ENCODE measurements around the gene ZNF296. TPM values are rescaled to one million over a fixed set of nuclear protein-coding genes. Genes with fewer than 3 reads are reported as not detected.

The ZNF296 gene
- total and polyA plus RNA-seq, 2 of the 13 experiments (the other 11 are each of a cell fraction or from before 2014, with no cell fraction given) = 0.26 to 0.62 TPM

GRCh38 chr19:45092747-45093678, 16.7 kb upstream of the ZNF296 start, which contains the start of gene PPP1R37 (continued):
- TF ChIP-seq ZNF503 (CRISPR knock-in tag; IDR thresholded peaks at IDR 0.05) (no peak), IKZF4 (CRISPR knock-in tag; IDR thresholded peaks at IDR 0.05; ENCODE audit: borderline replicate concordance, low read depth, not compliant biosample characterization) (peak; percentile 29), ATF3 (CRISPR knock-in tag; IDR thresholded peaks at IDR 0.05) (no peak), HOXA7 (CRISPR knock-in tag; IDR thresholded peaks at IDR 0.05) (no peak; the same call in 1 of the 2 replicates), ZNF563 (CRISPR knock-in tag; IDR thresholded peaks at IDR 0.05) (no peak), JARID2 (CRISPR knock-in tag; IDR thresholded peaks at IDR 0.05; ENCODE audit: insufficient replicate concordance) (no peak), ETV6 (CRISPR knock-in tag; conservative IDR thresholded peaks at IDR 0.05) (no peak; the same call in 1 of the 2 replicates), SNAPC2 (CRISPR knock-in tag; IDR thresholded peaks at IDR 0.05) (no peak), FOXP1 (IDR thresholded peaks at IDR 0.05) (no peak), FOXP1 (CRISPR knock-in tag; IDR thresholded peaks at IDR 0.05) (no peak), TBP (CRISPR knock-in tag; IDR thresholded peaks at IDR 0.05) (no peak), ZNF282 (IDR thresholded peaks at IDR 0.05; ENCODE audit: partially characterized antibody) (no peak), CHD2 (IDR thresholded peaks at IDR 0.05; ENCODE audit: low read depth, low read length) (no peak), MLLT10 (CRISPR knock-in tag; IDR thresholded peaks at IDR 0.05) (no peak), ERF (CRISPR knock-in tag; IDR thresholded peaks at IDR 0.05) (peak; percentile 92), ZNF547 (CRISPR knock-in tag; IDR thresholded peaks at IDR 0.05) (0 out of 2 replicates have a peak, but pooled peaks have one; percentile 6), ZZZ3 (CRISPR knock-in tag; IDR thresholded peaks at IDR 0.05; ENCODE audit: borderline replicate concordance) (peak; percentile 39; the same call in 1 of the 2 replicates), EZH2 (conservative IDR thresholded peaks at IDR 0.05; ENCODE audit: low read depth, low read length) (no peak), FOXM1 (CRISPR knock-in tag; IDR thresholded peaks at IDR 0.05) (no peak), HNRNPLL (IDR thresholded peaks at IDR 0.05; ENCODE audit: low read depth, low read length, poor library complexity, severe bottlenecking) (peak; percentile 80), ZMAT3 (CRISPR knock-in tag; conservative IDR thresholded peaks at IDR 0.05) (no peak; the same call in 1 of the 2 replicates), DNMT3B (CRISPR knock-in tag; conservative IDR thresholded peaks at IDR 0.05) (no peak), ZNF687 (CRISPR knock-in tag; IDR thresholded peaks at IDR 0.05) (peak; percentile 87), ZNF333 (CRISPR knock-in tag; IDR thresholded peaks at IDR 0.05; ENCODE audit: borderline replicate concordance) (0 out of 2 replicates have a peak, but pooled peaks have one; percentile 26)
